A549 (cell line): ENCODE measurements around the gene POPDC2. TPM values are rescaled to one million over a fixed set of nuclear protein-coding genes. Genes with fewer than 3 reads are reported as not detected.
A peak's percentile ranks its signal among the peaks of the same experiment; 100 is the strongest.

Experiments
- ATAC-seq, 2 experiments: fragments of 200-7000 bp in 1 of 2; fragments of >200 bp in 1 of 2; cut with Nextera tagmentation in 1 of 2; cut with Tn5 transposase in 1 of 2; 3 replicates each; pipeline versions ENCODE4 v1.8.0 to v1.9.1; 2018 to 2020; ENCODE audit warnings: mild to moderate bottlenecking in 1 of 2, moderate library complexity in 1 of 2
- CTCF ChIA-PET: fragments of 300-600 bp; sonication (Branson Sonifier 250); formaldehyde crosslinking; extraction: SDS; loops from one replicate; lab custom pipeline; 2021; ENCODE audit warnings: antibody characterized with exemption, inconsistent platforms; lab: Yijun Ruan, JAX
- POLR2A ChIA-PET: fragments of 350-600 bp; formaldehyde crosslinking; extraction: SDS; loops from one replicate; lab custom pipeline; 2021; ENCODE audit warnings: antibody characterized with exemption, inconsistent platforms; lab: Yijun Ruan, JAX
- DNase-seq, 2 experiments: peaks; one replicate each; pipeline versions ENCODE4 v3.0.0 to v3.0.0-alpha.2; 2011 to 2016; ENCODE audit warnings: low read depth in 1 of 2, low spot score in 1 of 2
- FAIRE-seq: peaks from 2 replicates; lab custom pipeline; 2011; peaks lifted over from hg19 to GRCh38; lab: Jason Lieb, UNC
- H3K27ac ChIP-seq, 2 experiments: fragments of >200 bp; sonication (Bioruptor Twin); formaldehyde crosslinking; 3 replicates each; pipeline ENCODE4 v1.5.1; 2016 to 2017
- H3K4me1 ChIP-seq: fragments of >200 bp; sonication (Bioruptor Twin); formaldehyde crosslinking; 3 replicates; pipeline ENCODE4 v1.6.1; 2016
- H3K4me2 ChIP-seq: fragments of >200 bp; sonication (Bioruptor Twin); formaldehyde crosslinking; 3 replicates; pipeline ENCODE4 v1.6.1; 2016
- H3K4me3 ChIP-seq: fragments of >200 bp; sonication (Bioruptor Twin); formaldehyde crosslinking; 3 replicates; pipeline ENCODE4 v1.5.1; 2016
- H3K9me3 ChIP-seq: fragments of >200 bp; sonication (Bioruptor Twin); formaldehyde crosslinking; 3 replicates; pipeline ENCODE4 v1.6.1; 2016
- BHLHE40 ChIP-seq: IDR thresholded peaks from 2 replicates; pipeline ENCODE4 v1.6.1; 2012; ENCODE audit warnings: low read depth, low read length, inconsistent platforms
- CBX2 ChIP-seq: fragments of 200-600 bp; sonication (generic); IDR thresholded peaks from 2 replicates; pipeline ENCODE4 v1.6.1; 2016; ENCODE audit warnings: low read depth, mild to moderate bottlenecking, borderline replicate concordance
- CBX8 ChIP-seq: fragments of 200-600 bp; sonication (generic); IDR thresholded peaks from 2 replicates; pipeline ENCODE4 v1.6.1; 2016
- CEBPB ChIP-seq, 2 experiments: fragments of >200 bp in 1 of 2; sonication (Bioruptor Twin) in 1 of 2; formaldehyde crosslinking in 1 of 2; IDR thresholded peaks; 2 replicates each; pipeline ENCODE4 v1.6.1; 2012 to 2016
- CHD2 ChIP-seq: fragments of 150-350 bp; IDR thresholded peaks from 2 replicates; pipeline ENCODE4 v1.6.1; 2014; ENCODE audit warnings: low read length; ENCODE audit not compliant: partially characterized antibody
- EP300 ChIP-seq, 2 experiments: fragments of >200 bp; sonication (Bioruptor Twin); formaldehyde crosslinking; IDR thresholded peaks; 2 replicates in 1 of 2; 3 replicates in 1 of 2; pipeline ENCODE4 v1.6.1; 2016 to 2017
- FOSL2 ChIP-seq, 2 experiments: fragments of 450-650 bp in 1 of 2; fragments of >200 bp in 1 of 2; sonication (Bioruptor Twin) in 1 of 2; formaldehyde crosslinking; IDR thresholded peaks; 2 replicates each; pipeline versions ENCODE4 v1.5.0 to v1.6.1; 2016 to 2020; ENCODE audit warnings: mild to moderate bottlenecking in 1 of 2, moderate library complexity in 1 of 2
- HDAC2 ChIP-seq: fragments of 200-600 bp; sonication (generic); IDR thresholded peaks from 2 replicates; pipeline ENCODE4 v1.6.1; 2016
- HEYL ChIP-seq: fragments of 250-450 bp; sonication (Bioruptor Pico); IDR thresholded peaks from 2 replicates; pipeline ENCODE4 v1.8.0; 2021; ENCODE audit warnings: mild to moderate bottlenecking, moderate library complexity
- HMGXB4 ChIP-seq: fragments of 250-450 bp; sonication (Bioruptor Pico); IDR thresholded peaks from 2 replicates; pipeline ENCODE4 v1.5.0; 2021; ENCODE audit warnings: mild to moderate bottlenecking, moderate library complexity, borderline replicate concordance
- HOXA7 ChIP-seq: fragments of 250-450 bp; sonication (Bioruptor Pico); IDR thresholded peaks from 2 replicates; pipeline ENCODE4 v1.5.0; 2020; ENCODE audit warnings: mild to moderate bottlenecking, moderate library complexity
- KDM5A ChIP-seq: fragments of 200-600 bp; sonication (generic); IDR thresholded peaks from 2 replicates; pipeline ENCODE4 v1.6.1; 2016; ENCODE audit warnings: antibody characterized with exemption, mild to moderate bottlenecking
- NFE2L2 ChIP-seq: fragments of 150-350 bp; conservative IDR thresholded peaks from 2 replicates; pipeline ENCODE4 v1.6.1; 2014; ENCODE audit warnings: low read length
- POLR2A ChIP-seq: IDR thresholded peaks from 2 replicates; pipeline ENCODE4 v1.6.1; 2012; ENCODE audit warnings: mild to moderate bottlenecking, low read length
- POLR2AphosphoS2 ChIP-seq: conservative IDR thresholded peaks from 2 replicates; pipeline ENCODE4 v1.6.1; 2012; ENCODE audit warnings: low read length, improper control_type of control experiment, inconsistent platforms
- RFX5 ChIP-seq: fragments of 450-650 bp; IDR thresholded peaks from 2 replicates; pipeline ENCODE4 v1.7.1; 2014; ENCODE audit warnings: antibody characterized with exemption, mild to moderate bottlenecking, moderate library complexity
- TP53 ChIP-seq: fragments of 250-450 bp; sonication (Bioruptor Pico); IDR thresholded peaks from 2 replicates; pipeline ENCODE4 v1.5.0; 2021; ENCODE audit warnings: mild to moderate bottlenecking, moderate library complexity
- ZC3H11A ChIP-seq: fragments of 450-650 bp; IDR thresholded peaks from 2 replicates; pipeline ENCODE4 v1.6.1; 2014; ENCODE audit warnings: antibody characterized with exemption, mild to moderate bottlenecking
- ZNF302 ChIP-seq: fragments of 250-450 bp; sonication (Bioruptor Pico); IDR thresholded peaks from 2 replicates; pipeline ENCODE4 v1.9.0; 2021; ENCODE audit warnings: inconsistent platforms, mild to moderate bottlenecking, moderate library complexity
- ZSCAN20 ChIP-seq: fragments of 250-450 bp; sonication (Bioruptor Pico); IDR thresholded peaks from 2 replicates; pipeline ENCODE4 v1.8.0; 2022; ENCODE audit warnings: mild to moderate bottlenecking, moderate library complexity
- WGBS: methylation state at CpG from one replicate; pipeline ENCODE4 v1.1.6; 2017; ENCODE audit errors: missing lambda C conversion rate; 5-methylcytosine and 5-hydroxymethylcytosine counted together
- polyA plus RNA-seq, 4 experiments: library from polyadenylated mRNA; depleted of rRNA in 3 of 4; stranded (reverse); fragments of >200 nt; fragmentation: RNase III in 1 of 4; extraction: RNeasy Plus Mini Kit Qiagen cat#74134 plus additional on column Dnase treatment in 1 of 4; gene quantifications; 2 replicates in 3 of 4; 3 replicates in 1 of 4; pipeline ENCODE4 v1.2.3, GENCODE V29; 2011 to 2017
- TF ChIP-seq, protein P1 (sequence below): fragments of 450-650 bp; IDR thresholded peaks from 2 replicates; pipeline ENCODE4 v1.6.1; 2014; ENCODE audit warnings: antibody characterized with exemption
- TF ChIP-seq, protein P2 (sequence below): fragments of >200 bp; sonication (Bioruptor Twin); formaldehyde crosslinking; IDR thresholded peaks from 3 replicates; pipeline ENCODE4 v1.5.1; 2016

POPDC2 gene
- polyA plus RNA-seq, 2 of the 4 experiments (the other 2 are of a cell fraction): 0.17 to 0.62 TPM

DNA sequence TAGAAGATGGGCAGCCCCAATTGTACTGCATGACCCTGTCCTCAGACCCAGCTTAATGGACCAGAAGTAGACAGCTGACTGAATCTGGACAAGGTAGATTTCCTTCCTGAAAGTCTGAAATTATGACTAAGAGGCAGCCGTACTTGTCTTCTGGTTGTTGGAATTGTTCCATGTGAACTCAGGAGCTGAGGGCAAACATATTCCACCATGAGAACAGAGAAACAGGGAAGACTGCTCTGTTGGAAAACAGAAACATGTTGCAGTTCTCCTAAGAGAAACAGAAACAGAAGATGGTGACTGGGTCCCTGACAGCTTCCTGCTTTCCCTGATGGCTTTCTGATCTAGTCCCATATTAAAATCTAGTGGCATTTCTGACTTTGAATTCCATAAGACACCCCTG lies 24.1 kb downstream of the POPDC2 start:
- H3K9me3 ChIP-seq: no peaks in the 10 kb centered on the region
- peak overlapping the region in 1 of 2 experiments; percentile 30; a peak in 3 of 6 replicates for H3K27ac ChIP-seq
- H3K4me2 ChIP-seq: peak overlapping the region; percentile 29; the same call in 1 of the 3 replicates
- TF ChIP-seq HEYL: no peak
- no peak for TF ChIP-seq ZC3H11A
- TF ChIP-seq CHD2: no peak
- no peak for TF ChIP-seq ZSCAN20 (CRISPR knock-in tag)
- TF ChIP-seq FOSL2 (IDR thresholded peaks at IDR 0.05): no peak
- no peak for TF ChIP-seq FOSL2 (CRISPR knock-in tag; IDR thresholded peaks at IDR 0.05)
- no peak for TF ChIP-seq RFX5
- TF ChIP-seq, protein P1, sequence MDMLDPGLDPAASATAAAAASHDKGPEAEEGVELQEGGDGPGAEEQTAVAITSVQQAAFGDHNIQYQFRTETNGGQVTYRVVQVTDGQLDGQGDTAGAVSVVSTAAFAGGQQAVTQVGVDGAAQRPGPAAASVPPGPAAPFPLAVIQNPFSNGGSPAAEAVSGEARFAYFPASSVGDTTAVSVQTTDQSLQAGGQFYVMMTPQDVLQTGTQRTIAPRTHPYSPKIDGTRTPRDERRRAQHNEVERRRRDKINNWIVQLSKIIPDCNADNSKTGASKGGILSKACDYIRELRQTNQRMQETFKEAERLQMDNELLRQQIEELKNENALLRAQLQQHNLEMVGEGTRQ: no peak
- TF ChIP-seq KDM5A: no peak
- no peak for TF ChIP-seq HDAC2
- TF ChIP-seq, protein P2, sequence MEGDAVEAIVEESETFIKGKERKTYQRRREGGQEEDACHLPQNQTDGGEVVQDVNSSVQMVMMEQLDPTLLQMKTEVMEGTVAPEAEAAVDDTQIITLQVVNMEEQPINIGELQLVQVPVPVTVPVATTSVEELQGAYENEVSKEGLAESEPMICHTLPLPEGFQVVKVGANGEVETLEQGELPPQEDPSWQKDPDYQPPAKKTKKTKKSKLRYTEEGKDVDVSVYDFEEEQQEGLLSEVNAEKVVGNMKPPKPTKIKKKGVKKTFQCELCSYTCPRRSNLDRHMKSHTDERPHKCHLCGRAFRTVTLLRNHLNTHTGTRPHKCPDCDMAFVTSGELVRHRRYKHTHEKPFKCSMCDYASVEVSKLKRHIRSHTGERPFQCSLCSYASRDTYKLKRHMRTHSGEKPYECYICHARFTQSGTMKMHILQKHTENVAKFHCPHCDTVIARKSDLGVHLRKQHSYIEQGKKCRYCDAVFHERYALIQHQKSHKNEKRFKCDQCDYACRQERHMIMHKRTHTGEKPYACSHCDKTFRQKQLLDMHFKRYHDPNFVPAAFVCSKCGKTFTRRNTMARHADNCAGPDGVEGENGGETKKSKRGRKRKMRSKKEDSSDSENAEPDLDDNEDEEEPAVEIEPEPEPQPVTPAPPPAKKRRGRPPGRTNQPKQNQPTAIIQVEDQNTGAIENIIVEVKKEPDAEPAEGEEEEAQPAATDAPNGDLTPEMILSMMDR: no peak
- no peak for TF ChIP-seq HOXA7
- TF ChIP-seq NFE2L2: no peak
- 20% methylated on average over 1 of the region's 1 CpG for WGBS
- ChIA-PET CTCF (interaction anchor here (0.7 to 1.8 kb wide), 3 partner anchors 9 to 45 kb away, joined by 3 to 5 read pairs (median 5); no protein-coding TSS in a partner anchor), POLR2A (interaction anchor here (0.6 kb wide), 1 partner anchor 138 kb away, joined by 3 read pairs; no protein-coding TSS in a partner anchor)
- no peak for DNase-seq
- peaks cover 33% of the 10 kb centered on the region for H3K4me1 ChIP-seq
- FAIRE-seq: no peak
- no peak overlapping the region for H3K4me3 ChIP-seq
- ATAC-seq: no peak

- H3K9me3 ChIP-seq: no peaks in the 10 kb centered on the region
- FAIRE-seq: no peak
- WGBS: 91% methylated on average over 9 of the region's 10 CpGs
- CTCF ChIA-PET: interaction anchor here (1.2 kb wide), 1 partner anchor 12 kb away, joined by 5 read pairs; no protein-coding TSS in a partner anchor
- H3K4me3 ChIP-seq: no peak overlapping the region
- no peak for ATAC-seq
- H3K27ac ChIP-seq: peak overlapping the region in 1 of 2 experiments; percentile 30; a peak in 2 of 6 replicates
- no peak for DNase-seq
- H3K4me2 ChIP-seq: 0 out of 3 replicates have a peak overlapping the region, but pooled peaks have one; percentile 29
- peaks cover 34% of the 10 kb centered on the region for H3K4me1 ChIP-seq
- TF ChIP-seq NFE2L2 (no peak), HMGXB4 (CRISPR knock-in tag) (no peak), EP300 (IDR thresholded peaks at IDR 0.05) (no peak), CEBPB (IDR thresholded peaks at IDR 0.05) (no peak), TP53 (no peak), POLR2A (no peak), ZNF302 (no peak), CBX2 (no peak), POLR2AphosphoS2 (no peak), HDAC2 (no peak), CBX8 (no peak), BHLHE40 (no peak), CHD2 (no peak)
- TF ChIP-seq, protein P2: no peak
- POLR2A ChIA-PET: no interaction called here
Measured at GRCh38 chr3:119635719-119636118, 24.7 kb downstream of the POPDC2 start.
